A549 (cell line): ENCODE measurements around the gene RIN1.

Experiments used
- CTCF ChIP-seq: fragments of >200 bp; sonication (Bioruptor Twin); formaldehyde crosslinking; IDR thresholded peaks from 3 replicates; pipeline ENCODE4 v1.5.1; 2016
- FOSB ChIP-seq: fragments of 250-450 bp; sonication (Bioruptor Pico); IDR thresholded peaks from 2 replicates; pipeline ENCODE4 v1.5.0; 2020; ENCODE audit warnings: mild to moderate bottlenecking, moderate library complexity
- MAZ ChIP-seq: fragments of 150-350 bp; IDR thresholded peaks from 2 replicates; pipeline ENCODE4 v1.6.1; 2014; ENCODE audit warnings: antibody characterized with exemption, low read depth, low read length, borderline replicate concordance
- MYC ChIP-seq: IDR thresholded peaks from 2 replicates; pipeline ENCODE4 v1.6.1; 2012; ENCODE audit warnings: mild to moderate bottlenecking, inconsistent platforms, low read length, improper control_type of control experiment, borderline replicate concordance
- POLR2A ChIP-seq: IDR thresholded peaks from 2 replicates; pipeline ENCODE4 v1.6.1; 2012; ENCODE audit warnings: mild to moderate bottlenecking, low read length
- RCOR1 ChIP-seq: fragments of 150-350 bp; IDR thresholded peaks from 2 replicates; pipeline ENCODE4 v1.6.1; 2014; ENCODE audit warnings: antibody characterized with exemption, low read length, low read depth
- RFX5 ChIP-seq: fragments of 450-650 bp; IDR thresholded peaks from 2 replicates; pipeline ENCODE4 v1.7.1; 2014; ENCODE audit warnings: antibody characterized with exemption, mild to moderate bottlenecking, moderate library complexity

GRCh38 chr11:66299186-66299585 lies 37.0 kb downstream of the RIN1 start:
- no peak for TF ChIP-seq POLR2A
- no peak for TF ChIP-seq MAZ
- no peak for TF ChIP-seq CTCF
- TF ChIP-seq RFX5 = no peak
- no peak for TF ChIP-seq RCOR1
- no peak for TF ChIP-seq MYC
- TF ChIP-seq FOSB (CRISPR knock-in tag) = no peak
